Stomach smooth muscle (tissue), 2 donors: ENCODE data around the gene NEDD4L.

Source experiments
- H3K27ac ChIP-seq: one replicate; pipeline ENCODE4 v1.7.0; 2013; ENCODE audit warnings: mild to moderate bottlenecking, low read length, inconsistent platforms
- H3K27me3 ChIP-seq, 2 donors: one replicate each; pipeline ENCODE4 v1.7.0; 2013; ENCODE audit warnings: low read length in 2 of 2; ENCODE audit not compliant: insufficient read depth in 2 of 2, control insufficient read depth in 1 of 2
- H3K36me3 ChIP-seq, 2 donors: one replicate each; pipeline ENCODE4 v1.7.0; 2013; ENCODE audit warnings: low read length in 2 of 2; ENCODE audit not compliant: control insufficient read depth in 2 of 2, insufficient read depth in 2 of 2
- H3K4me1 ChIP-seq: one replicate; pipeline ENCODE4 v1.7.0; 2013; ENCODE audit warnings: low read length; ENCODE audit not compliant: control insufficient read depth, insufficient read depth
- H3K4me3 ChIP-seq, 2 donors: one replicate each; pipeline ENCODE4 v1.7.0; 2013; ENCODE audit warnings: low read length in 2 of 2
- H3K9ac ChIP-seq, 2 donors: one replicate each; pipeline ENCODE4 v1.7.0; 2013; ENCODE audit warnings: low read length in 2 of 2, mild to moderate bottlenecking in 1 of 2
- H3K9me3 ChIP-seq, 2 donors: one replicate each; pipeline ENCODE4 v1.7.0; 2013; ENCODE audit warnings: low read length in 2 of 2; ENCODE audit not compliant: control insufficient read depth in 2 of 2
- donor health status: healthy.
- donor health status: Pancreatic carcinoma.

Gene NEDD4L

GRCh38 chr18:58013241-58014211 is 30.5 kb upstream of the NEDD4L start:
- no peak overlapping the region for H3K9ac ChIP-seq
- no peaks in the 10 kb centered on the region for H3K36me3 ChIP-seq
- no peaks in the 10 kb centered on the region for H3K9me3 ChIP-seq
- no peak overlapping the region for H3K27ac ChIP-seq
- no peaks in the 10 kb centered on the region for H3K4me1 ChIP-seq
- H3K27me3 ChIP-seq = no peaks in the 10 kb centered on the region
- H3K4me3 ChIP-seq = no peak overlapping the region

DNA sequence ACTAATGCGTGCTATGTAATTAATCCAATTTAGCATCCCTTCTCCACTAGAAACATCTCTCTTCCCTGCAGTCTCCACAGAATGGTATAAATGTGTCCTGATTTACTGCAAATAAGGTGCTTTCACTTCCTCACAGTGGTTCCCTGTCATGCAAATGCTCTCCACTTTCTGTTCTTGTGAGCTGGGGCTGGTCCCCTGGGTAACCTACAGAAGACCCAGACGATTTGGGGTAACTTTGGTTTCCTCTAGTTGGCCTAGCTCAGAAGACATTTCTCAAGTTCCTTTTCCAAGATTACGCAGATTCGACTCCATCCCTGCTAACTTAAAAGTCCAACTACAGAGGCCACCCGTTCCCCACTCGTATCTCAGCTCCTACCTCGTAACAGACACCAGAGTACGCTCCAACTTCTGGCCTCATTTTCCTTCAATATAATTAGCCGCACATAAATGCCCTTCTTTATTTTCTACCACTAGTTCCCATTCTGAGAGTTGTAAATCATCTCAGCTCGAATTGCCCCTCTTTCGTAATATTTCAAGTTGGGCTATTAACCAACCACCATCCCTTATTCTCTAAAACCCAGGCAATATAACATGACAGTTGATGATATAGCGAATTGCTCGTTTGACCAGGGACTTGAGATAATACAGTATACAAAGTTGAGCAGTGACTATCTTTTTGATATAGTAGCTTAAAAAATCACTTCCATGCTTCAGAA is 28.8 kb upstream of the NEDD4L start:
- Histone ChIP-seq H3K27me3 (no peaks in the 10 kb centered on the region), H3K4me3 (no peak overlapping the region), H3K9ac (no peak overlapping the region), H3K4me1 (peaks cover 7% of the 10 kb centered on the region), H3K27ac (no peak overlapping the region), H3K36me3 (no peaks in the 10 kb centered on the region), H3K9me3 (no peaks in the 10 kb centered on the region)

DNA sequence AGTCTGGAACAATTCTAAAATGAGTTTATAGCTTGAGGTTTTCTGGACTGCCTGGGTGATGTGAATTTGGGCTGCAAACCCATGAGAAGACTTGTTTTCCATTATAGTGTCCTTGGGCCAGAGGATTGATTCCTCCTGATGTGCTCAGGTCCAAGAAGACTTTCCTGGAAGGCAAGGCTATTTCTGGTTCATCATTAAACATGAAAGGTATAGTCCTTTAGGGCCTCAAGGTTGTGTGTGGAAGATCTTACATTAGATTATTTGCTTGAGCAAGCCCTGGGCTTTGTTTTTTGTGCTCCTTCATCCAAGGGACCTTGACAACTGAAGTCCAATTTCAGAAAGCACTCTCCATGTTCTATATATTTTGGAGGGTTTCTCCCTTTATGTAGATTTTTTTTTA is 26.8 kb upstream of the NEDD4L start:
- Histone ChIP-seq H3K4me3 (no peak overlapping the region), H3K27ac (no peak overlapping the region), H3K9ac (no peak overlapping the region), H3K36me3 (no peaks in the 10 kb centered on the region), H3K4me1 (peaks cover 9% of the 10 kb centered on the region), H3K27me3 (no peaks in the 10 kb centered on the region), H3K9me3 (no peaks in the 10 kb centered on the region)

- peaks cover 9% of the 10 kb centered on the region for H3K4me1 ChIP-seq
- no peaks in the 10 kb centered on the region for H3K27me3 ChIP-seq
- no peaks in the 10 kb centered on the region for H3K36me3 ChIP-seq
- no peak overlapping the region for H3K4me3 ChIP-seq
- no peak overlapping the region for H3K9ac ChIP-seq
- no peaks in the 10 kb centered on the region for H3K9me3 ChIP-seq
- no peak overlapping the region for H3K27ac ChIP-seq
These were observed 23.4 kb upstream of the NEDD4L start for GRCh38 chr18:58020567-58021107.

DNA sequence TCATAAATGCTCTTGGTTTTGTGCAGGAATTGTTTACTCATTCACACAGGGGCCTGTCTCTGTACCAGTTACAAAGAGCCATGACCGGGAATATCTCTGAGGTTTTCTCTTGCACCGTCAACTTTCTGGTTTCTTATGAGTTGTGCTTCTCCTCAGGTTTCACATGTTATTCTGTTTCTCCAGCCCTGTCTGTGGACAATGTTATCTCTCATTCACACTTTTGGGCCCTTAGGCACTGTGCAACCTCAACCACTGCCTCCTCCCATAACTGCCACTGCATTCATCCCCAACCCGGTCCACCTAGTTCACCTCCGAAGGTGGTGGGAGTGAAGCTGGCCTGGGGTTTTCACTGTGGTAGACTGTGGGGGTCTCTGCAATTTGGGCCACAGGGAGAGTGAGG is 22.5 kb upstream of the NEDD4L start:
- H3K4me3 ChIP-seq = no peak overlapping the region
- H3K9me3 ChIP-seq = no peaks in the 10 kb centered on the region
- H3K27me3 ChIP-seq = no peaks in the 10 kb centered on the region
- H3K27ac ChIP-seq = no peak overlapping the region
- H3K4me1 ChIP-seq = peaks cover 9% of the 10 kb centered on the region
- H3K36me3 ChIP-seq = no peaks in the 10 kb centered on the region
- no peak overlapping the region for H3K9ac ChIP-seq

DNA sequence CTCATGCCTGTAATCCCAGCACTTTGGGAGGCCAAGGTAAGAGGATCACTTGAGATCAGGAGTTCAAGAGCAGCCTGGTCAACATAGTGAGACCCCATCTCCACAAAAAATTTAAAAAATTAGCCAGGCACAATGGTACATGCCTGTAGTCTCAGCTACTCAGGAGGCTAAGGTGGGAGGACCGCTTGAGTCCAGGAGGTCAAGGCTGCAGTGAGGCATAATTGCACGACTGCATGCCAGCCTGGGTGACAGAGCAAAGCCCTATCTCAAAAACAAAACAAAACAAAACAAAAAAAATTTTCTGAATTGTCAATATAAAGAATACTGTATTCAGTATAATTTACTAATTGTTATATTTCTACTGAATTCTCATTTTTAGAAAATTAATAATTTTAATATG is 20.9 kb upstream of the NEDD4L start:
- H3K9me3 ChIP-seq = no peaks in the 10 kb centered on the region
- H3K27me3 ChIP-seq = no peaks in the 10 kb centered on the region
- no peak overlapping the region for H3K9ac ChIP-seq
- no peaks in the 10 kb centered on the region for H3K36me3 ChIP-seq
- peaks cover 9% of the 10 kb centered on the region for H3K4me1 ChIP-seq
- no peak overlapping the region for H3K27ac ChIP-seq
- H3K4me3 ChIP-seq = no peak overlapping the region

- Histone ChIP-seq H3K27me3 (no peaks in the 10 kb centered on the region), H3K27ac (no peak overlapping the region), H3K4me1 (peaks cover 9% of the 10 kb centered on the region), H3K4me3 (no peak overlapping the region), H3K36me3 (no peaks in the 10 kb centered on the region), H3K9ac (no peak overlapping the region), H3K9me3 (no peaks in the 10 kb centered on the region)
These were observed 19.9 kb upstream of the NEDD4L start for GRCh38 chr18:58024139-58024538.

DNA sequence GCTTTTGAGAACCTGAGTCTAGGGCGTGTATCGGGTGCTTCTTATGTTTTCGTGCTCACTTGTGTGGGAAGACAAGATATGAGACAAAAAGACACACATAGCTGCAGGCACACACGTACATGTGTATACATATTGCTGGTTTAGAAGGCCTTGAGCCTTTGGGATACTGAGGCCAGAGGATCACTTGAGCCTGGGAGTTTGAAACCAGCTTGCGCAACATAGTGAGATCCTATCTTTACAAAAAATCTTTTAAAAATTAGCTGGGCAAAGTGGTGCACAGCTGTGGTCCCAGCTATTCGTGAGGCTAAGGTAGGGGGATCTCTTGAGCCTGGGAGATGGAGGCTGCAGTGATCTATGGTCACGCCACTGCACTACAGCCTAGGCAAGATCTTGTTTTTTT is 18.8 kb upstream of the NEDD4L start:
- Histone ChIP-seq H3K27ac (no peak overlapping the region), H3K27me3 (no peaks in the 10 kb centered on the region), H3K36me3 (no peaks in the 10 kb centered on the region), H3K9me3 (no peaks in the 10 kb centered on the region), H3K4me1 (peaks cover 2% of the 10 kb centered on the region), H3K9ac (no peak overlapping the region), H3K4me3 (no peak overlapping the region)

- no peaks in the 10 kb centered on the region for H3K4me1 ChIP-seq
These were observed 18.3 kb upstream of the NEDD4L start for GRCh38 chr18:58025733-58026132.

DNA sequence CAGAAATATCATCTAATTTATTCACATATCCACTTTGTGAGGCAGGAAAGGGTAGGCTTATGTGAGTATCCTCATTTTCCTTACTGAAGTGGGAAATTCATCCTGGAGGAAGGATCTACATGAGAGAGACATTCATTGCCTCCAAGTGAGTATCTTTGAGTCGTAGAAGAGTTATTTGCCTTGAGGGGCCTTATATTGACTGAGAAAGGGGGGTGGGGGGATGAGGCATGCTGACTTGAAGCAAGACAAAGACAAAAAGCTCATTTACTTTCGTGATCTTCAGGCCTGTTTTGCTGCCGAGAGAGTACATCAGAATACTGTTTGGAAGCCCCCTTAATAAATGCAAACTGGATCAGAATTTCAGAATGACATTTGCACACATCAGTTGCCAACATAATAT is 17.6 kb upstream of the NEDD4L start:
- H3K36me3 ChIP-seq = no peaks in the 10 kb centered on the region
- H3K4me3 ChIP-seq = no peak overlapping the region
- H3K4me1 ChIP-seq = no peaks in the 10 kb centered on the region
- no peaks in the 10 kb centered on the region for H3K9me3 ChIP-seq
- no peak overlapping the region for H3K9ac ChIP-seq
- H3K27ac ChIP-seq = no peak overlapping the region
- H3K27me3 ChIP-seq = no peaks in the 10 kb centered on the region

More at GRCh38 chr18:58025733-58026132, 18.3 kb upstream of the NEDD4L start:
- Histone ChIP-seq H3K27me3 (no peaks in the 10 kb centered on the region), H3K4me3 (no peak overlapping the region), H3K36me3 (no peaks in the 10 kb centered on the region), H3K9me3 (no peaks in the 10 kb centered on the region), H3K9ac (no peak overlapping the region), H3K27ac (no peak overlapping the region)
